ENCODE measurements around the gene SYT14. TPM values are rescaled to one million over a fixed set of nuclear protein-coding genes. Genes with fewer than 3 reads are reported as not detected.
"Not testable (repeated sequence)": the region's sequence is repeated elsewhere in the genome, so short reads cannot be mapped to it uniquely, and the experiment has no call there.

Gene SYT14
- total RNA-seq, 1 donor from 2014 or later = 16.1 TPM

DNA sequence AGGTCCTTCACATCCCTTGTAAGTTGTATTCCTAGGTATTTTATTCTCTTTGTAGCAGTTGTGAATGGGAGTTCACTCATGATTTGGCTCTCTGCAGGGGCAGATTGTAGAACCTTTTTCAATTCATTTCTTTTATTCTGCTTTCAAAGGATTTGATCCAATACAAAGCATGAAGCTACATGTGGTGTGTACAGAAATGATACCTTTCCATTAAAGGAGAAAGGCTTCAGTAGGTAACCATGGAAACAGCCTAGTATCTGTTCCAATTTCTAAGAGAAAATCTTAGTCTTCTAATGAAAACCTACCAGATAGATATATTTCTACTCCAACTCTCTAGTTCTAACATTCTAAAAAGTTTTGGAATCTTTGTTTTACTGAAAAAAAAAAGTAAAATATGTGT, 105.0 kb downstream of the SYT14 start:
- Histone ChIP-seq H3K4me3 (no peak overlapping the region), H3K4me2 (no peak overlapping the region), H3K4me1 (no peaks in the 10 kb centered on the region), H3K27ac (no peak overlapping the region), H3K36me3 (no peaks in the 10 kb centered on the region), H3K9ac (no peak overlapping the region), H4K20me1 (ENCODE audit: low read depth) (no peaks in the 10 kb centered on the region), H3K79me2 (ENCODE audit: low read depth) (no peaks in the 10 kb centered on the region), H3K27me3 (no peaks in the 10 kb centered on the region), H3F3A (ENCODE audit: low read depth) (no peaks in the 10 kb centered on the region), H3K9me3 (ENCODE audit: low read depth) (no peaks in the 10 kb centered on the region), H2AFZ (replicated peaks) (no peak overlapping the region)
- Mint-ChIP-seq H3K36me3 (peaks cover 10% of the 10 kb centered on the region), H3K4me3 (no peak overlapping the region), H3K4me1 (peaks cover 9% of the 10 kb centered on the region), H3K27me3 (ENCODE audit: insufficient read depth, low read depth) (no peaks in the 10 kb centered on the region), H3K9me3 (peaks cover 17% of the 10 kb centered on the region), H3K27ac (no peak overlapping the region)
- no peak for DNase-seq (ENCODE audit: low spot score)
- TF ChIP-seq, protein P1, sequence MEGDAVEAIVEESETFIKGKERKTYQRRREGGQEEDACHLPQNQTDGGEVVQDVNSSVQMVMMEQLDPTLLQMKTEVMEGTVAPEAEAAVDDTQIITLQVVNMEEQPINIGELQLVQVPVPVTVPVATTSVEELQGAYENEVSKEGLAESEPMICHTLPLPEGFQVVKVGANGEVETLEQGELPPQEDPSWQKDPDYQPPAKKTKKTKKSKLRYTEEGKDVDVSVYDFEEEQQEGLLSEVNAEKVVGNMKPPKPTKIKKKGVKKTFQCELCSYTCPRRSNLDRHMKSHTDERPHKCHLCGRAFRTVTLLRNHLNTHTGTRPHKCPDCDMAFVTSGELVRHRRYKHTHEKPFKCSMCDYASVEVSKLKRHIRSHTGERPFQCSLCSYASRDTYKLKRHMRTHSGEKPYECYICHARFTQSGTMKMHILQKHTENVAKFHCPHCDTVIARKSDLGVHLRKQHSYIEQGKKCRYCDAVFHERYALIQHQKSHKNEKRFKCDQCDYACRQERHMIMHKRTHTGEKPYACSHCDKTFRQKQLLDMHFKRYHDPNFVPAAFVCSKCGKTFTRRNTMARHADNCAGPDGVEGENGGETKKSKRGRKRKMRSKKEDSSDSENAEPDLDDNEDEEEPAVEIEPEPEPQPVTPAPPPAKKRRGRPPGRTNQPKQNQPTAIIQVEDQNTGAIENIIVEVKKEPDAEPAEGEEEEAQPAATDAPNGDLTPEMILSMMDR (IDR thresholded peaks at IDR 0.05) = no peak
- no peak for TF ChIP-seq EZH2 (IDR thresholded peaks at IDR 0.05)
- no peak for TF ChIP-seq EZH2phosphoT487 (IDR thresholded peaks at IDR 0.05)

DNA sequence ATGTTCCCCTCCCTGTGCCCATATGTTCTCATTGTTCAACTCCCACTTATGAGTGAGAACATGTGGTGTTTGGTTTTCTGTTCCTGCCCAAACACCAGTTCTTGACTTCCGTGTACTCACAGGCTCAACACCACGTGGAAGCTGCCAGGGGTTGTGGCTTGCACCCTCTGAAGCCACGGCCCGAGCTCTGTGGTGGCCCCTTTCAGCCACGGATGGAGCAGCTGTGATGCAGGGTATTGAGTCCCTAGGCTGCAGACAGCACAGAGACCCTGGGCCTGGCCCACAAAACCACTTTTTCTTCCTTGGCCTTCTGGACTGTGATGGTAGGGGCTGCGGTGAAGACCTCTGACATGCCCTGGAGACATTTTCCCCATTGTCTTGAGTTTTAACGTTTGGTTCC, 111.6 kb downstream of the SYT14 start:
- Histone ChIP-seq H2AFZ (replicated peaks) (no peak overlapping the region), H3K79me2 (ENCODE audit: low read depth) (no peaks in the 10 kb centered on the region), H3K27me3 (no peaks in the 10 kb centered on the region), H4K20me1 (ENCODE audit: low read depth) (no peaks in the 10 kb centered on the region), H3K4me2 (no peak overlapping the region), H3K9ac (no peak overlapping the region), H3K36me3 (no peaks in the 10 kb centered on the region), H3K4me1 (no peaks in the 10 kb centered on the region), H3K4me3 (no peak overlapping the region), H3K27ac (no peak overlapping the region), H3K9me3 (ENCODE audit: low read depth) (no peaks in the 10 kb centered on the region), H3F3A (ENCODE audit: low read depth) (no peaks in the 10 kb centered on the region)
- peaks cover 17% of the 10 kb centered on the region for H3K9me3 Mint-ChIP-seq
- no peaks in the 10 kb centered on the region for H3K4me1 Mint-ChIP-seq
- TF ChIP-seq EZH2phosphoT487 (IDR thresholded peaks at IDR 0.05) (no peak), EZH2 (IDR thresholded peaks at IDR 0.05) (no peak)
- TF ChIP-seq, protein P1 (IDR thresholded peaks at IDR 0.05) = no peak
- DNase-seq (ENCODE audit: low spot score) = no peak
- H3K4me3 Mint-ChIP-seq = no peak overlapping the region
- no peak overlapping the region for H3K27ac Mint-ChIP-seq
- peaks cover 5% of the 10 kb centered on the region for H3K27me3 Mint-ChIP-seq (ENCODE audit: insufficient read depth, low read depth)
- peaks cover 9% of the 10 kb centered on the region for H3K36me3 Mint-ChIP-seq

DNA sequence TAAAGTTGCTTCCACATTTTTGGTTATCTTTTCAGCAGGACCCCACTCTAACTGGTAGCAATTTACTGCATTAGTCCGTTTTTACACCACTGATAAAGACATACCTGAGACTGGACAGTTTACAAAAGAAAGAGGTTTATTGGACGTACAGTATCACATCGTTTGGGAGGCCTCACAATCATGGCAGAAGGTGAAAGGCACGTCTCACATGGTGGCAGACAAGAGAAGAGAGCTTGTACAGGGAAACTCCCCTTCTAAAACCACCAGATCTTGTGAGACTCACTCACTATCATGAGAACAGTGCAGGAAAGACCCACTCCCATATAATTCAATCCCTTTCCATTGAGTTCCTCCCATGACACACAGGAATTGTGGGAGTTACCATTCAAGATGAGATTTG, 112.5 kb downstream of the SYT14 start:
- H3K79me2 ChIP-seq (ENCODE audit: low read depth); DNase-seq (ENCODE audit: low spot score); H3K4me2 ChIP-seq; H2AFZ ChIP-seq (replicated peaks); H3K9me3 ChIP-seq (ENCODE audit: low read depth); H3F3A ChIP-seq (ENCODE audit: low read depth); H3K4me3 ChIP-seq; H3K27me3 Mint-ChIP-seq (ENCODE audit: insufficient read depth, low read depth); H3K4me3 Mint-ChIP-seq; H4K20me1 ChIP-seq (ENCODE audit: low read depth); H3K27ac Mint-ChIP-seq; H3K4me1 Mint-ChIP-seq; H3K9ac ChIP-seq; H3K36me3 ChIP-seq; H3K27me3 ChIP-seq; H3K36me3 Mint-ChIP-seq; H3K4me1 ChIP-seq; H3K27ac ChIP-seq: not testable (repeated sequence)
- peaks cover 17% of the 10 kb centered on the region for H3K9me3 Mint-ChIP-seq

GRCh38 chr1:210053126-210053525, 115.1 kb downstream of the SYT14 start:
- no peak overlapping the region for H3K27ac ChIP-seq
- no peak overlapping the region for H3K9ac ChIP-seq
- peaks cover under 1% of the 10 kb centered on the region for H3F3A ChIP-seq (ENCODE audit: low read depth)
- Mint-ChIP-seq H3K4me3 (no peak overlapping the region), H3K27me3 (ENCODE audit: insufficient read depth, low read depth) (peaks cover 5% of the 10 kb centered on the region), H3K36me3 (peaks cover 6% of the 10 kb centered on the region), H3K4me1 (no peaks in the 10 kb centered on the region), H3K27ac (no peak overlapping the region), H3K9me3 (peaks cover 17% of the 10 kb centered on the region)
- H2AFZ ChIP-seq (replicated peaks) = no peak overlapping the region
- H3K9me3 ChIP-seq (ENCODE audit: low read depth) = no peaks in the 10 kb centered on the region
- H3K4me2 ChIP-seq = no peak overlapping the region
- H3K27me3 ChIP-seq = no peaks in the 10 kb centered on the region
- no peaks in the 10 kb centered on the region for H3K36me3 ChIP-seq
- H4K20me1 ChIP-seq (ENCODE audit: low read depth) = no peaks in the 10 kb centered on the region
- H3K4me1 ChIP-seq = peaks cover 2% of the 10 kb centered on the region
- no peak for TF ChIP-seq EZH2 (IDR thresholded peaks at IDR 0.05)
- TF ChIP-seq, protein P1 (IDR thresholded peaks at IDR 0.05) = no peak
- TF ChIP-seq EZH2phosphoT487 (IDR thresholded peaks at IDR 0.05) = no peak
- H3K4me3 ChIP-seq = no peak overlapping the region
- no peak for DNase-seq (ENCODE audit: low spot score)
- no peaks in the 10 kb centered on the region for H3K79me2 ChIP-seq (ENCODE audit: low read depth)

All from neural progenitor cell (in vitro differentiated cells).